ENCODE data around the gene NEU2. TPM values are rescaled to one million over a fixed set of nuclear protein-coding genes. Genes with fewer than 3 reads are reported as not detected.
"Not testable (repeated sequence)": the region's sequence is repeated elsewhere in the genome, so short reads cannot be mapped to it uniquely, and the experiment has no call there.

Gene NEU2
- total RNA-seq, 1 donor from 2014 or later, result not detected

DNA sequence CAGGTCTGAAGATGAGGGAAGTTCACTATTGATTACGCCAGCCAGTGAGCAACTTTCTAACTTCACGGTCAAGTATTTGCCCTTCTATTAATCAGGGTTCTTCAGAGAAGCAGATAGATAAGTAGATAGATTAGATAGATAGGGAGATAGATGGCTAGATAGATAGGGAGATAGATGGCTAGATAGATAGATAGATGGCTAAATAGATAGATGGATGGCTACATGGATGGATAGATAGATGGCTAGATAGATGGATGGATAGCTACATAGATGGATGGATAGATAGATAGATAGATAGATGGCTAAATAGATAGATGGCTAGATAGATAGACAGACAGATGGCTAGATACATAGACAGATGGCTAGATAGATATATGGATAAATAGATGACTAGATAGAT lies 22.9 kb downstream of the NEU2 start:
- DNase-seq (ENCODE audit: low read depth), result no peak

DNA sequence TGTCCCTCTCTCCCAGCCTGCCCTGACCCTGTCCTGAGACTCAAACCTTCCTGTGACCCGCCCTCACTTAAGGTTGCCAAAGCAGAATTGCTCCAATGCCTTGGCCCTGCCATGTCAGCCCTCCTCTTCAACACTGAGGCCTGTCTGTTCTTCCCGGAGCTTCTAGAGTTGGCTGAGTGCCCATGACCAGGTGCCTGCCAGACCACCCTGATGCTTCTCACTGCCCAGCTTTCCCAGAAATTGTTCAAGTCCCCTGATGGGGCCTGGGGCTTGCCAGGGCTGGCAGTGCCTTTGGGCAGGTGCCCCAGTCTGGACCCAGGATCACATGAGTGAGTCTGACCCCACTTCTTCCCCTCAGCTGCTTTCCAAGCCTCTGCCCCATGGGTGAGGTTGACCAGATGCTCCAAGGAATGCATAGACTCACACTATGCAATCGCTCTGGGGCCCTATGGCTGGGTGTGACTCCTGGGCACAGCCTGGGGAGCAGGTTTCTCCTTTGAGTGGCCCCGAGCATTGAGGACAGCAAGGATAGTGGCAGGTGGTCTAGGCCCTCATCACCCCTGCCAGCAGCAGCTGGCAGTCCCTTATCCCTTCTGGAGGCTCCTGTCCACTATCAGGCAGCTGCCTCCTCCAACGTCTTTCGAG lies 24.6 kb downstream of the NEU2 start:
- DNase-seq (ENCODE audit: low read depth), result no peak

DNA sequence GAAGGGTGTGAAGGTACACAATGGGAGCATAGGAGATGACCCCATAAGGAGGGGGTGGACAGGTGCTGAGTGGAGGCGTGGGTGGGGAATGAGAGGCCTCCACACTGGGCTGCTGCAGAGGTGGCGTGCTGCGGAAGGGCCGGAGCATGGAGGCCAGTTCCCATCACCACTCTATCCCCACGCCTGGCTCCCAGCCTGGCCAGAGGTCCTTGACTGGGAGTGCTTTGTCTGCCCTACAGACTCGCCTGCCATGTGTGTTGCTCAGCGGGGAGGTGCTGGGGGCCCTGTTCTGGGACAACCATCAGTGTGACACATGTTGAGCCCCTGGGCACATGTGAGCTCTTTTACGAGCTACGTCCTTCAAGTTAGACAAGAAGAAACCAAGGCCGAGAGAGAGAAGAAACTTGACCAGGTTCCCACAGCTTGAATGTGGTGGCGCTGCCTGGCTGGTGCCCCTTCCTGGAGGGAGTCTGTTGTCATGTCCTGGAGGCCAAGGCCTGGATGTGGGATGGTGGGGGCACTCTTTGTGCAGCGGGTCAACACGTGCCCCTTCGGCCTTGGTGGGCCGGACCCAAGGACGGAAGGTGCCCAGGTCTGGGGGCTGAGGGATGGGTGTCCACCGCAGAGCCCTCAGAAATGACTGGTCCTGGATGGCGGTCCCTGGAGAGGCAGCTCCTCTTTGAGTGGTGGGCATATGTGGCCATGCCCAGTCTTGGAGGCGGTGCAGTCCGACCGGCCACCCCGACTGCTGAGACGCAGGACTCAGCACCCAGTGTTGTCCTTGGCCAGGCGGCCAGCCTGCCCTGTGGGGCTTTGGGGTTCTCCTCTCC lies 26.5 kb downstream of the NEU2 start:
- no peak for DNase-seq (ENCODE audit: low read depth)

DNA sequence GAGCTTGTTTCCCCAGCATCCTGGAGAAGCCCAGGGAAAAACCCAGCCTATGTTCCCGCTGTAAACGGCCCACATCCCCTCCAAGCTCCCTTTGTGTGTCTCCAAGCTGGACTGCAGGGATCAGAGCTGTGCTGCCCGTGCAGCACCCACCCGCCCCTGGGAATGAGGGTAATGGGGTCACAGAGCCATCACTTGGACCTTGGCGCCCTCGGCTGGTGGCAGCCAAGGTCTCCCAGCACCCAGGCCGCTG lies 27.0 kb downstream of the NEU2 start:
- DNase-seq (ENCODE audit: low read depth), result no peak

DNA sequence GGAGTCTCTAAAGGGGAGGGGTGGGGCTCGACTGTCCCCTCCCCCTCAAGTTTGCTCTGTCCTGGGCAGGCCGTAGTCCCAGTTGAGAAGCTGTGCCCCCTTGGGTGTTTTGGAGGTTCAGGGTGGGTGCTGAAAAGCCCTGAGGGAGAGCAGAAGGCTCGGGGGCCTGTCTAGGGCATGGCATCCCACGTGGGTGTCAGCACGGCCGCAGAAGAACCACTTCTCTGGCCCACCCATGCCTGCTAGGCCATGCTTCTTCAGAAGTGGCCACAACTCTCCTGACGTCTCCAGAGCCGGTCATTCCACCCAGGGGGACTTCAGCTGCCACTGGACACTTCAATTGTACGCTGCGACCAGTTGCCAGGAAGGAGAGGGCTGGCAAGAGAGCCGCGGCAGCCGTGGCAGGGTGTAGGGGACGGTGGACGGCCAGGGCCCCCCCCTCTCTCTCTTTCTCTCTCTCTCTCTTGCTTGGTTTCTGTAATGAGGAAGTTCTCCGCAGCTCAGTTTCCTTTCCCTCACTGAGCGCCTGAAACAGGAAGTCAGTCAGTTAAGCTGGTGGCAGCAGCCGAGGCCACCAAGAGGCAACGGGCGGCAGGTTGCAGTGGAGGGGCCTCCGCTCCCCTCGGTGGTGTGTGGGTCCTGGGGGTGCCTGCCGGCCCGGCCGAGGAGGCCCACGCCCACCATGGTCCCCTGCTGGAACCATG lies 27.5 kb downstream of the NEU2 start, which contains the start of gene INPP5D:
Gene INPP5D (plus strand): TSS at position 546 of the 704 bp plus-strand sequence. CDS start 137 bp downstream, at position 683.
- DNase-seq (ENCODE audit: low read depth), result no peak

DNA sequence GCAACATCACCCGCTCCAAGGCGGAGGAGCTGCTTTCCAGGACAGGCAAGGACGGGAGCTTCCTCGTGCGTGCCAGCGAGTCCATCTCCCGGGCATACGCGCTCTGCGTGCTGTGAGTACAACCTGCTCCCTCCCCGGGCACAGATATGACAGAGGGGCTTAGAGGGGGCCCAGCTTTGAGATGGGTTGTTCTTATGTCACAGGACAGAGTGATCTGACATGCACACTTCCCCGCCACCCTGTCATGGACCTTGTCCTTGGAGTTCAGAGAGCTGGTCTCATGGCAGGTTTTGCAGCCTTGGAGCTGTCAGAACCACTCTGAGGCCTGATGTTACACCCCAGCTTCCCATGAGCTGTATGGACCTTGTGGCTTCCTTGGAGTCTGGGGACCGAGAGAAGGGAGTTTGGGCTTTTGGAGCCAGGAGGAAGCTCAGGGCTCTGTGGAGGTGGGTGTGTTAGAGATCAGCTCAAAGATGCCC lies 28.1 kb downstream of the NEU2 start:
- DNase-seq (ENCODE audit: low read depth), result no peak

DNA sequence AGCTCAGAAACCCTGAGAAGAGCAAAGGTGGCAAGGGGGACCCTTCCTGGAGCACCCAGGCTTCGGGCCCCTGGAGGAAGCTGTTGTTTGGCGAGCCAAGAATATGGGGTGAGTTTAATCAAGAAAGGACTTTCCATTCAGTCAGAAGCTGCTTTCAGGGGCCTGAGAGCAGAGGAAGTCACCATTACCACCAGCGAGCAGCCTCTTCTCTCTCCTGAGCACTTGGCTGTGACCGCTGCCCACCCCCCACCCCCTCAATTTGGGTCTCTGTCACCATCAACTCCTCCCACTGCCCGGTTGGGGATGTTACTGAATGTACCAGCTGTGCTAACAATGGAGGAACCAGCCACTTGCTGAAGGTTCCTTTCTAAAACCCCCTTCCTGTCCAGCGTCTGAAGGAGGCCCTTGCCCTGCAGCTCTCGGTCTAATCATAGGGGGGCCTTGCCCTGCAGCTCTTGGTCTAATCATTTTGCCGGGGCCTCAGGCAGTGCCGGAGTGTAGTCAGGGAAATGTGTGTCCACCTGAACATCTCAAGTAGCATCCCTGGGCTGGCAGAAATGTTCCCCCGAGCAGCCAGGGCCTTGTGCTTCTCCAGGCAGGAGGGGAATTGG lies 28.6 kb downstream of the NEU2 start:
- no peak for DNase-seq (ENCODE audit: low read depth)

DNA sequence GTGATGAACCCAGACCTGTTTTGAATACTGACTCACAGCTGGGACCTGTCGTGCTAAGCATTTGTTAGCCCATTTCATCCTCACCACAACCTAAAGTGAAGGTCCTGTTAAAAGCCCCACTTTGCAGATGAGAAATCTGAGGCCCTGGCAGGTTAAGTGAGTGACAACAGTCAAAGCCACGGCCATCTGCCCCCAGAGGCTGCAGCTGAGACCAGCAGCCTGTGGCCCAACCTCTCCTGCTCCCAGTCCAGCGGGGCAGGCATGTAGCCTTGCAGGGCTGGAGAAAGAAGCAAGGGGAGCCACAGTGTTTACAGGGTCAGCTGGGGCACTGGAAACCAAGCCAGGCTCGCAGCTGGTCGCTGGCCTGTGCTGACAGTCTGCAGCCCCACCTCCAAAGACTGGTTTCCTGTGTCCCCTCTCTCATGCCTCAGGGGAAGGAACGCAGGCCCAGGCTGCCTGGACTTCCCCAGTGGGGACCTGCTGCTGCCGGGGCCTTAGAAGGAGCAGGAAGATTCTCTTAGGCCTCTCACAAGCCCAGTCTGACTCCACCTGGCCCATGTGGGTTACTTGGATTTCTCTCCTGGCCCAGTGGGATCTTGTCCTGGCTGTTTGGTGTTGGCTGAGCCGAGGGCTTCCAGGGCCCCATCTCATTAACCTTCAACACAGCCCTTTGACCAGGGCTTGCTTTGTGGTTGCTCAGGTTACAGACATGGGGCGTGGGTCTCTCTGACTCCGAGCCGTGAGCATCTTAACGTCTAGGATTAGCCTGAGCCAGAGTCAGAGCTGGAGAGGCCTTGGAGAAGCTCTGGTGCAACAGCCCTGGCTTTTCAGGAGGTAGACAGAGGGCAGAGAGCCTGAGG lies 29.3 kb downstream of the NEU2 start:
- DNase-seq (ENCODE audit: low read depth), result peak; percentile 80

DNA sequence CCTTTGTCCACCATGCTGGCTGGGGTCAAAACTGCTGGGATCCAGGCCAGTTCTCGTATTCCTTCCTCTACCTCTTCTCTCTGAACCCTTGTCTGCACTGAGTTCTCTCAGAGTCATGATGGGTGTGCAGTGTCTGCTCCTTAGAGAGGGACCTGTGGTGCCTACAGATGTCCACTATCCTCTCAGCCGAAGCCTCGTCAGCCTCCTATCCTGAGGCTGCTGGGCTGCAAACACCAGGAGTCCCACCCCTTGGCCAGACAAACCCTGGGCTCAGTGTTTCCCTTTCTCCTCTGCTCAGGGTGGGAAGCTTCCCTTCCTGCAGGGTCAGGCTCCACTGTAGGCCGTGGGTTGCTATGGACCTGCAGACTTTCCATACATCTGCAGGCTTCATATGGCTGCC lies 30.0 kb downstream of the NEU2 start:
- DNase-seq (ENCODE audit: low read depth), result no peak

DNA sequence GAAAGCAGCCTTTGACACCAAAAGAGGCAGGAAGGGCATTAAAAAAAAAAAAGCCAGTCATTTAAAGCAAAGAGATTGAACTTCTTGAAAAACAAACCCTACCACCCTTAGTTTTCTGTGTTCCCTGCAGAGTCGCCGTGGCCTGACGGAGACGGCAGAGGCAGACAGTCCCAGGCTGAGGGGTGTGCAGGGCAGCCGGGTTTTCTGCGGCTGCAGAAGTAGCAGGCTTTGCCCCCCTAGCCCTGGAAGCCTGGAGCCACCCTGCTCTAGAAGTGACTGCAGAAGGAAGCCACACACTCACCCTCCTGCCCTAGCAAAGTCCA lies 30.4 kb downstream of the NEU2 start:
- DNase-seq (ENCODE audit: low read depth), result no peak

DNA sequence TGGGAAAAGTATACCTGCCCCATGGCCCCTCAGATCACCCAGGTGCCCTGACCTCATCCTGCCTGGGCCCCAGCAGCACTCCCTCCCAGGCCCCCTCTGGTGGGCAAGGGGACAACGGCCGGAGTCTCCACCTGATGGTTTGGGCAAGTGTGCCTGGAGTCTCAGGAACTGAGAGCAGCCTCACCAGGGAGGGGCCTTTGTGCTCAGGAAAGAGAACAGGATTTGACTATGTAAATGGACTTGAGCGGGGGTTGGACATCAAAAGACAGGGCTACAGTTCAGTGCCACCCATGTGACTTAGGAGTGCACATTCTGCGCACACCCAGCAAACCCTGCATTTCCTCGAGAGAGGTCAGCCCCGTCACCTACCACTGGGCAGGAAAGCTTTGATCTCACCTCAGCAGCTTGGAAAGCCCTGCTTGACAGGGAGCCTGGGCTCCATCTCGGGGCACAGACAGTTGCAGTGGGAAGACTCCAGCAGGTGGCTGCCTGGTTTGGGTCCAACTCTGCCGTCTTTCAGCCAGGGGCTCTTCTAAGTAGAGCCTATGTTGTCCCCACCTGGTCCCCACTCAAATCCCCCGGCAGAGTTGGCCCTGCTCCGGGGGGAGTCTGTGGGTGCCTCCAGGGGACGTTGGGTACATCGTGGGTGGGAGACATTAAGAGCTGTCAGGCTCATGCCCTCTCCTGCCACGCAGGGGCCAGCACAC lies 30.9 kb downstream of the NEU2 start:
- DNase-seq (ENCODE audit: low read depth), result no peak

DNA sequence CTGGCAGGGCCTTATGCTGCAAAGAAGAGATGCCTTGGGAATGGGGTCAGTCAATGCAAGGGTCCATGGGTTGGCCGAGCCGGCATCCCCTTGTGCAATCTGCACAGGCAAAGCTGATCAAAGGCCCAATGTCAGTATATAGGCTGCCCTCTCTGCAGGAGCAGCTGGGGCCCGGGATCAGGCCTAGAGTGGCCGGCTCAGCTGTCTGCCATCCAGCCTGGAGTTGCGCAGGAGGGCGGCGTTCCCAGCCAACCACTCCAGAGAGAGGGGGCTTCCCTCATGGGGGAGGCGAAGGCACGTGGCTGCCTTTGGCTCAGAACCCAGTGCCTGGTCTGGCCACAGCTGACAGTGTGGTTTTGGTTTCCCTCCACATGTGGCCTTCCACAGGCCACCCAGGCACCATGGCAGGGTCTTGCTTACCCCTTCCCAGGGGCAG lies 31.5 kb downstream of the NEU2 start:
- no peak for DNase-seq (ENCODE audit: low read depth)

DNA sequence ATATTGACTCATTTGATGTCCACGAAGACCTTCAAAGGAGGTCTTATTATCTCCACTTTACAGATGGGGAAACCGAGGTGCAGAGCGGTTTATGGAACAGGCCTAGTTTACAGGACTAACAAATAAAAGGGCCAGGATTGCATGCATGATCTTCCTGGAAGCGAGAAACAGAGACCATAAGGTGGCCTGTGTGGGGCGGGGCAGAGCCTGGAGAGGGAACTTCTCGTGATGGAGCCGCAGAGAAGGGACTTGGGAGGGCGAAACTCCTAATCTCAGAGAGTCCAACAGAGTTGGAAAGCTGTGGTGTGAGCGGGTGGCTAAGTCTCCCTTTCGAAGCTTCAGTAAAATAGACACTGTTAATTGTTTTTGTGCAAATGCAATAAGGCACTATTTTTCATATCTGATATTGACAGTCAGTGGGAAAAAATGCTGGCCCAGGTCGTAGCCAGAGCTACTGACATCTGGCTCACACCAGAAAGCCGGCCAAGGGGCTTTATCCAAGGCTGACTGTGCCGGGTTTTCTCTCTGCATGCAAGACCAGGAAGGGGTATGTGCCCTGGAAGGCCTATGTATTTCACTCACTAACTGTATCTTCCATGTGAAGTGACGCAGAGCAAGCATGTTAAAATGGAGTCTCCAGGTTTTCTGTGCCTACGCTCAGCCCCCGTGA lies 32.2 kb downstream of the NEU2 start:
- DNase-seq (ENCODE audit: low read depth), result no peak

DNA sequence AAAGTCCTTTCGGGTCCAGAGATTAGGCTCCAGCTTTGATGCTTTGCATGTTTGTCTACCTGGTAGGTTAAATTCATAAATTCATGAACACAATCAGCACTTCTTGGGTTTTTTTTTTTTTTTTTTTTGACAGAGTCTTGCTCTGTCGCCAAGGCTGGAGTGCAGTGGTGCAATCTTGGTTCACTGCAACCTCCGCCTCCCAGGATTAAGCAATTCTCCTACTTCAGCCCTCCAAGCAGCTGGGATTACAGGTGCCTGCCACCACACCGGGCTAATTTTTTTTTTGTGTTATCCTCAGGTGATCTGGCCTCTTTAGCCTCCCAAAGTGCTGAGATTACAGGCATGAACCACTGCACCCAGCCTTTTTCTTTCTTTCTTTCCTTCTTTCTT lies 32.7 kb downstream of the NEU2 start:
- not testable (repeated sequence) for DNase-seq (ENCODE audit: low read depth)

DNA sequence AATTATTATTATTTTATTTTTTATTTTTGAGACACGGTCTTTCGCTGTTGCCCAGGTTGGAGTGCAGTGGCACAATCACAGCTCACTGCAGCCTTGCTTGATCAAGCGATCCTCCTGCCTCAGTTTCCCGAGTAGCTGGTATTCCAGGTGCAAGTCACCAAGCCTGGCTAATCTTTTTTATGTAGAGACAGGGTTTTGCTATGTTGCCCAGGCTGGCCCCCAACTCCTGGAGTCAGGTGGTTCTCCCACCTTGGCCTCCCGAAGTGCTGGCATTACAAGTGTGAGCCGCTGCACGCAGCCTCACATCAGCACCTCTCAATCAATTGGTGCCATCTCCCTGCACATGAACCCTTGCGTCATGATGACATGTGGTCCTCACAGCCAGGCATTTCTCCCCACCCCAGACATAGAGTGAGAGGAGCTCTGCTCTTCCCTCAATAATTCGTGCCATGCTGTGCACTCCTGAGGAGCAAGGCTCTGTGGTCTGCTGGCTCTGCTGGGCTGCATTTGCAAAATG lies 33.5 kb downstream of the NEU2 start:
- no peak for DNase-seq (ENCODE audit: low read depth)

DNA sequence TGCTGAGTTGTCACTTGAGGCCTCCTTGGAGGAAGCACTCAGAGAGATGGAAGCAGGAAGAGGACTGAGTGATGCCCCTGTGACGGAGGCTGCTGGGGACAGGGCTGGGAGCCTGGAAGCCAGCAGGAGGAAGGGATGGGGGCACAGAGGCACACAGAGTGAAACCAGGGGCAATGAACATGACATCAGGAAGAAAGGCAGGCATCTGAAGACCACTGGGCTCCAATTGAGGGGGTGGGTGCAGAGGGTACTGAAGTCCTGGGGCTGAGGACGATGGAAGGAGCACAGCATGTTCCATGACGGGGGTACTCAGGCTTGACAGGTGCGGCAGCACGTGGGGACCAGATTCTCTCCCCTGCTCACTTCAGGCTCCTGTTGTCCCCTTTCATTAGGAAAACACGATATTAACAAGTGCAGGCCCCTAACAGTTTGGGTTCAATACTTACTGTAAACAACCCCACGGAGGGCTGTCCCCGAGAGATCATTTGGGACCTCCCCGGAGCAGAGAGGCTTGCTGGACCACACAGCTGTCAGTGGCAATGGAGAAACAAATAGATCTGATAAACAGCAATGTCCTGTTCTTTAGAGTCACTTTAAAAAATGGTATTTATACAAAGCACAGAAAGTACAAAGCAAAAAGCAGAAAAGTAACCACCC lies 36.4 kb downstream of the NEU2 start:
- no peak for DNase-seq (ENCODE audit: low read depth)

DNA sequence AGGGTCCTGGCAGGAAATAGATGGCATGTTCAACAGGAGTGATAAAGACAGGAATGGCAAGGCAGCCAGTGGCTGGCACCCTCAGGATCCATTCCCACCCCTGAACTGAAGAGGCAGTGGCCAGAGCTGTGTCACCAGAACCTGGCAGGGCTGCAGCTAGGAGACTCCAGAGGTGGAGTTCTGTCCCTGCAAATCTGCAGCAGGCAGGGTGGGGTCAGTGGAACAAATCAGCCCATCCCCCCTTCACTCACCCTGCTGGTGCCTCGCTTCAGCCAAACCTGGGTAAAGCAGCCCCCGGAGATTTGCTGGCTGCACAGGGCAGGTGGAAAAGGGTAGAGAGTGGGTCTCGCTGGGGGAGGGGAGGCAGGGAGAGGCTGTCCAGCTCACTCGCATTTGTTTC lies 40.4 kb downstream of the NEU2 start:
- DNase-seq (ENCODE audit: low read depth), result no peak

DNA sequence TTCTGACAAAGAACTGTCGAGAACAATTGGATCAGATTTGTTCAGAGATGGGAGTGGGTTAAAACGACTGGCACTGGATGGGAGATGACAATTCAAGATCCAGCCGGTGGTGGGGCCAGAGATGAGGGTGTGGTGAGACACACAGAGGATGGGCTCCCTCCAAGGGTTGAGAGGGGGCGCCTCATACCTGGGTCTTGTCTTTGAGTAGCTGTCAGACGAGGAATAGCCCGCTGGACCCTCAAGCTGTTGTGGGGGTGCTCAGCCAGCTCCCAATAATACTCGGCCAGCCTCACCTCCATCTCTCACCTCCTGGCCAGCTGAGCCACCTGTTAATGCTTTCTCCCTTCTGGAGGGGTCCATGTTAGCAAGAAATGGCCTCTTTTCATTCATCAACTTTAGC lies 41.6 kb downstream of the NEU2 start:
- no peak for DNase-seq (ENCODE audit: low read depth)
